GM23248 (cell line): ENCODE measurements around the gene ETHE1.

Experiments
- EZH2 ChIP-seq: fragments of 200-600 bp; sonication (generic); IDR thresholded peaks from 2 replicates; pipeline ENCODE4 v1.6.1; 2018; ENCODE audit warnings: antibody characterized with exemption, mild to moderate bottlenecking; ENCODE audit not compliant: insufficient read depth, poor library complexity, severe bottlenecking
- EZH2phosphoT487 ChIP-seq: fragments of 200-600 bp; sonication (generic); IDR thresholded peaks from 2 replicates; pipeline ENCODE4 v1.6.1; 2018; ENCODE audit warnings: antibody characterized with exemption, moderate library complexity, mild to moderate bottlenecking, low read depth; ENCODE audit not compliant: insufficient read depth

- TF ChIP-seq EZH2 (no peak), EZH2phosphoT487 (no peak)
These were observed 20.4 kb downstream of the ETHE1 start for GRCh38 chr19:43506629-43507028.
